ENCODE data around the gene IPO8.

Gene IPO8

DNA sequence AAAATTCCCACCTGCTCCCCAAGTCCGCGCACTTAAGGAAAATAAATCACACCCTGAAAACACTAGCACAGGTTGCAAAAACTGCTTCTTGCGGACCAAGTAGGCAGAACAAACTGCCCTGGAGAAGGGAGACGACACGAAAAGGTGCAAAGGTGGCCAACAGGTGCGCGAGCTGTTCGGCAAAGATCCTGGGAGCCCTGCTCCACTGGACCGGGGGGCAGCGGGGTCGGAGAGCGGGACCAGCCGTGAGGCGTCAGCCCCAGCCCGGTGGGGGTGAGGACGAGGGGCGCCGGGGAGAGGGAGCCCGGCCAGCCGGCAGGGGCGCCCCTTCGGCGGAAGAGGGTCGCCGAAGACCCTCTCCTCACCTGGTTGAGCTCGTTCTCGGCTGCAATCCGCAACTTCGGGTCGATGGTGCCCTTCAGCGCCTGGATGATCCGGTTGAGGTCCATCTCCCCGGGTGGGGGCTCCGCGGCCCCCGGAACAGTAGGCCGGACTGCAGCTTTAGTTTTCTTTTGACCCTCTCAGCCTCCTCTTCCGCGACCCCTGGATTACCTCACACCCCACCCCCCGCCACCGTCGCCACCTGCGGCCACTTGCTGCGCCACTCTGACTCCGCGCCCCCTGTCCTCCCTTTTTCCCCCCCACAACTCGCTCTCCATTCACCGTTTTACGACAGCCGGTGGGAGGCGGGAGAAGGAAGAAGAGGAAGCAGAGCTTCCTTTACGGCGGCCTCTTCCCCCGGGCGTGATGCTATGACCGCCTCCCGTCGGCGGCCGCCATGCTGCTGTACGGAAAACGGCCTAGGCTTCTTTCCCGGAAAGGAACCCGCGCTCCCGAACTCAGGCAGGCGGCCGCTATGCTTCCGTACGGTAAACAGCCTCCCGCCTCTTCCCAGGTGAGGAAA, at the start of gene IPO8:
Gene IPO8, minus strand, starts transcription at position 671 of the 904 bp plus-strand sequence. Its CDS starts 222 bp downstream, at position 449.
- peak; percentile 73 for DNase-seq

DNA sequence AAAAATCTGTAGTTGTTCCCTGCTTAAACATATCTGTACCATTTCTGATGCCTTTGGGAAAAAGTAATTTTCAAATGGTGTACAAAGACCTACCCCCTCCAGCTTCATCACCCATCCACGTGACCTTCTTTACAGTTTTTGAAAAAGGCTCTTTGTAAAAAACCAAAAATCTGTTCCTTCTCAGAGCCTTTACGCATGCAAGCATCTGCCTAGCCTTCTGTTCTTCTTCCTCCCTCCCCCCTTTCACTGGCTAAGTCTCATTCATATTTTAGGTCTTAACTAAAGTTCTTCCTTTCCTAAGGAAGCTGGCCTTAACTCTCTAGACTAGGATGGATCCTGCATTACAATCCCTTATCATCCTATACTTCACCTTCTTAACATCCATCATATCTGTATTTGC, 48.7 kb upstream of the IPO8 start:
- DNase-seq, result no peak

DNA sequence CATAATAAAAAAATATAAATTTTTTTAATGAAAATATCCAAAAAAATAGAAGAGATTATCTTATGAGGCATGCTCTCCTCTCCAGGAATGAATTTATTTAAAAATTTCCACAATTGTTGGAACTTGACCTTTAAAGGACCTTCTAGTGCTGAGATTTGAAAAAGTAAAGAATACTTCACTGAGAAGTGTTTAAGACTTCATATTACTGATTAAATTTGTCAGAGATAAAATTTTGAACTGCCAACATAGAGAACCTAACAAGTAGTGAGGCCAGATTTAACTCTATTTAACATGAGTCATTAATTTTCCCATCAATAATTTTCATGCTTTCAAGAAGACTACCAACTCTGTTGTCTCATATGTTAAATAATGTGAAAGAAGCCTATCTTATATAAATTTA, 44.6 kb upstream of the IPO8 start:
- DNase-seq, result no peak

DNA sequence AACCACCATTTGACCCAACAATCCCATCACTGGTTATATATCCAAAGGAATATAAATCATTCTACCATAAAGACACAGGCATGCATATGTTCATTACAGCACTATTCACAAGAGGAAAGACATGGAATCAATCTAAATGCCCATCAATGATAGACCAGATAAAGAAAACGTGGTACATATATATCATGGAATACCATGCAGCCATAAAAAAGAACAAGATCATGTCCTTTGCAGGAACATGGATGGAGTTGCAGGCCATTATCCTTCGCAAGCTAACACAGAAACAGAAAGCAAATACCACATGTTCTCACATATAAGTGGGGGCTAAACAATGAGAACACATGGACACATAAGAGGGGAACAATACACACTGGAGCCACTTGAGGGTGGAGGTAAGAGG, 43.4 kb upstream of the IPO8 start:
- DNase-seq, result no peak

DNA sequence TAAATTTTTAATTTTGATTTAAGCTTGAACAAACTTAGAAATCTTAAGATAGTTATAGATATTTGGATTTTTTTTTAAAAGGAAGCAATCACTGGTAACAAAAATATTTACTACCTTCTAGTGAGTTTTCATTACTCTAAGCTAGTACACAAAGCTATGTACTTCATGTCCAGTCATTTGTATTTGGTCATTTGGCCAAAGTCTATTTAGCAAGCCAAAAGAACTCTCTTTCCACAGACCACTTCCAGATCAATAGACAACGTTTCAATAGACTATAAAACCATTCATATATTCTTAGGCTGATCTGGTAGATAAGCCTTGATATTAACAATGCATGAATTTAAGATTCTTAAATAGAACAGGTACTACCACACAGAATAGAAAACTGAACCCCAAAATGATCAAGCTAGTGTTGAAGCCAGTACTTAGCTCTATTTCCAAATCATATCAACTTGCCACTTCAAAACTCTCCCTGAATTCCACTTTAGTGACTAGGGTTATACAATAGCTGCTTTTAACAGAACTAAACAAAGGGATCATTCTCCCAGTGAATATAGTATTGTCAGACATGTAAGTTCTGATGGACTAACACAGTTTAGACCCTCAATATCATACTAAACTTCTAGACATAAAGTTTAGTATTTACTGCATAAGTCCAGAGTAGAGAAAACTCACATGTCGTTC, 37.4 kb upstream of the IPO8 start:
- no peak for DNase-seq

DNA sequence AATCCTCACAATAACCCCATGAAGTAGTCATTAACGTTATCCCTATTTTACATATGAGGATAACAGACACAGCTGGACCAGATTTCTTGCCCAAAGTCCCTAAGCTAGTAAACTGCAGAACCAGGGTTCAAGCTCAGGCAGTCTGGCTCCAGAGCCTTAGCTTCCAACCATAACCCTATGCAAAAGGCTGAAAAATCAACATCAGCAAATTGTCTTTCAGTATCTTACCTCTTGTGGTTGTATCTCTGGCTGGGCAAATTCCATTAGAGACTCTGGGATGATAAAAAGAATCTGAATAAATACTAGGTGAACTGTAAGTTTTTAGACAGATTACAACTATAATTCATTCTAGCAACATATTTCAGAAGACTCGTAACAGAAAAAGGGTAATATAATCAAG, 34.3 kb upstream of the IPO8 start:
- DNase-seq, result no peak

DNA sequence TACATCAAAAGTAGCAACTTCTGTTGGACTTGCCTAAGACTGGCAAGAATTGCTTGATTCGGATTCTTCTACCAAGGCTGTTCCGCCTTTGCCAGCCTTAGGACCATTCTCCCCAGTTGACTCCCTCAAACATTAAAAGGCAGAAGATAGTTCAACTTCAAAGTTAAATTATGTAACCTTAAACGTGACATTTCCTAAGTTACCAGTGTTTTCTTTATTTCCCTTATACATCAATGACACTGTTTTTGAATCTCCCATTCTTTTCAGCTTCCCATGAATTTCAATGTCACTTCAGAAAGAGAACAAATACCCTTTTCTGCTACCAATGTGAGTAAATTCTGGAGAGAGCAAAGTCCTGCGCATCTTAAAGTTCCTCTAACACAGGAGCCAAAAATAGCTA, 33.9 kb upstream of the IPO8 start:
- DNase-seq, result no peak

DNA sequence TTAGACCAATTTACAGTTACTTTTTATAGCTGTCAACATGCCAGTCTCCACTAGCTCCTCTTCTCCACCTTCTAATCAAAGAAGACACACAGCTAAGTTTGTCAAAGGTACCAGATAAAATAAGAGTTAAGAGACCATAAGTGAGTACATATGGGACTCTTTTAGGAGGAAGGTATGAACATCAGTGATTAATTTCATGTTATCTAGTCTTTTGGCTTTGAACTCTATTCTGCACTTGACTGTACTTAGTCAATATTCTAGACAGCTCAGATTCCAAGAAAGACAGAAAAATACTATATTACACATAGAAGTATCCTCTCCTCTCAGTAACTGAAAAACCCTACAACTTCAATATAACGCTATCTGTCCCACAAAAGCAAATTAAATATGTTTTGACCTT, 31.0 kb upstream of the IPO8 start:
- no peak for DNase-seq

DNA sequence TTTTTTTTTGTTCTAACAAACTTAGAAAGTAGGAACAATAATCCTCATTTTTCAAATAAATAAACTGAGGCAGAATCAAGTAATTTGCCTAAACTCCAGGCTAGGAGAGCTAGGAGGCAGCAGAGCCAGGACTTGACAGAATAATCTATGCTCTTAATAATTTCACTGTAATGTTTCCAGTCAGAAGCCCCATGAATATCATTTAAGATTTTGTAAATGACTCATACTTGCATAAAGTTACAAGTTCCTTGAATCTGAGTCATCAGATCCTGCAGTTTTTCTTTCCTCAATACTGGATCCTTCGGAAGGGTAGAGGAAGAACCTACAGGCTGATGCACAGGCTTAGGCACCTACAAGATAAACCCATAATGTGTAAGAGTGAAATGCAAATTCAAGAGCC, 30.1 kb upstream of the IPO8 start:
- no peak for DNase-seq

DNA sequence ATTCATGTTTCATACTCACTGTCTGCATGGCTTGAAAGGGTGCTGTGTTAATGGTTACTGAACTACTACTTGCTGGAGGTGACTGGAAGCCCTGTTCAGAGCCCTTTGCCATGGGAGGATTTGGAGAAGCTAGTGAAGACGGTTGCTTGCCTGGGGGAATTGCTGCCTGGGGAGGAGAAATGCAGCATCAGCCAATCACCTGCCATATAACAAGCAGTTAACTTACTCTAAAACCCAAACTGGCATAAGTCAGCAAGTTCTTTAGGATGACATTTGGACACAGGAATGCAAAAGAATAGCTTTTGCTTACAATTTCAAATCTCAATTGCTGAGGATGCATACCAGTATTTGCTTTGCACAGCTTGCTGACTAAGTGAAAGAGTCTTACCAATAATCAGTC, 23.4 kb upstream of the IPO8 start:
- no peak for DNase-seq

DNA sequence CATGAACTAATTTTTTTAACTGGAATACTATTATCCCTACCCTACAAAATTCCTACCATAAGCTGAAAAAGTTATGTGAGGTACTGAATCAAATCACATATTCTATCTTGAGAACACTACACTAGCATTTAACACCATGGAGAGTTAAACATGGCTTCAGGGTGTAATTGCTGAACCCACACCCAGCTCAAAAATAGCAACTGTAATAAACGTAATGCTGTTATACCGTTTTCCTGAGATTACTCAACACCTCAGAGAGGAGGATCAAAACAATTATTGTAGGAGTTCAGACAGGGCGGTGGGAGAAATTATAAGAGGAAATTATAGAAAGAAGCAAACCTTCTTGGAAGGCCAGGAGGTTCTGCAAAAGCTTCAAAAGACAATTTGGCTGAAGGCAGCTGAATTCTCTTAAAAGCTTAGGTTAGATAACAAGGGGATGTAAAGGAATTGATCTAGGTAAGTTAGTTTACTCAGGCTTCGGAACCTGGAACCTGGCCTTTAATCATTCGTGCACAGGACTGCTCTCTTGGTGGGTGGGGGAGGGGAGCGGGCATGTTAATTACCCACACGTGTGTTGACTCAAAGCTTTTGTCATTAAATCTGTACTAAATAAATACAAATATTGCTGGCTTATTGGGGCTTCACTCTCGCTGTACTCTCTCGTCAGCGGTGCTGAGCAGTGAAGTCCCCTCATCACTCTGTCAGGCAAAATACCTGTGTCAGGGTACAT, 12.1 kb upstream of the IPO8 start:
- DNase-seq, result no peak

DNA sequence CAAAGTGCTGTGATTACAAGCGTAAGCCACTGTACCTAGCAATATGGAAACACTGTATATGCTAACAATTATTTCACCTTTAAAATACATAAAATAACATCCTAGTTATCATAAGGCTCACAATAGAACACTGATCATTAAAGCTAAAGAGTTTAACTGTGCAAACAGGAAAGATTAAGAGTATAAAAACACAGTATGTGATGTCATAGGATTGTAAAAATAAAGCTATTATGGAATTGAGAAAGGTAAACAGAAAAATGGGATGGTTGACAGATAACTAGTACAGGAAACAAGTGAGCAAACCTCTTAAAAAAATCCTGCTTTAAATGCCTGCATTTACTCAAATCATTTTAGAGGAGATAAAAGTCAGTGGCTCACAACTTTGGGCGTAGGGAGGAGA, 10.8 kb upstream of the IPO8 start:
- DNase-seq, result no peak

DNA sequence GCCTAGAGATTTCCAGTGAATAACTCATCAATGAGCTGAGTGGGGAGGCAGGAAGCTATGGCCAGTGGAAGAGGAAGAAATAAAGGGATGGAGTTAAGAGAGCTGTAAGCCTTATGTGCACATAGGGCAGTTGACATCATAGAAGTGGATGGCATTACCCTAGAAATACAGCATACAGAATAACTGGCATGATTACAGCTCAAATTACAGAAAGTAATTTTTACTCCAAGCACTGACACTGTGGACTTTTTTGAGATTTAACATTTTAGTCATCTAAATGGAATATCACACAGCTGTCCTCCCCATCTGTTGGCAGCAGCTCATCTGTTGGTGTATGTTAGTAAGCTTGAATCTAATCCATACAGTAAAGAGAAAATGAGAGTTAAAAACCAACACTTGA, 5.4 kb upstream of the IPO8 start:
- no peak for DNase-seq

DNA sequence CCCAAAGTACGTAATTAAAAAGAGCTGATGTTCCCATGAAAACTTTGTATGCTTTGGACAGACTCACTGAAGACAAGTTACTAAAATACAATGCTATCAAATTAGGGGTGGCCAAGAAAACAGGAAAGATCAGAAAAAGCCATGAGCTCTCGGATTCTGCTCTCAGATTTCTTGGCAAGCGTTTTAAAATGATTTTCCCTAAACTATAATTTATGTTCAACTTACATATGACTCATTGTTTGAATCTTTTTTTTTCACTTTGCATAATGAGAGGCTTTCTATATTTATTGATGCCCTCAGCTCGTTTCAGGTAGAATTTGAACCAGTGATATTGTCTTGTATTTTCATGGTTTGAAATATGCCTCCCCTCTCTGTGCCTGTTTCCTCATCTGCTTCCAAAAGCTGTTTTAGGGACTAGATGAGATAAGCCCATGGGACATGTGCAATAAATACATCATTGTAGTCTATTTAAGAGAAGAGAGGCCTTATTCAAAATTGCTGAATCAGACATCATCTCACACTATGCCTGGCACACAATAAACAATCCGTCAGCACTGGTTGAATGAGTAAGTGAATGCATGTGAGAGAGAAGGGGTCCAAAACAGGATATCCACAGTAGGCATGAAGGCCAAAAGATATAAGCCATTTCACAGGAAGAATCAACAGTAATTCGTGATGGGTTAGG, 4.7 kb upstream of the IPO8 start:
- no peak for DNase-seq

DNA sequence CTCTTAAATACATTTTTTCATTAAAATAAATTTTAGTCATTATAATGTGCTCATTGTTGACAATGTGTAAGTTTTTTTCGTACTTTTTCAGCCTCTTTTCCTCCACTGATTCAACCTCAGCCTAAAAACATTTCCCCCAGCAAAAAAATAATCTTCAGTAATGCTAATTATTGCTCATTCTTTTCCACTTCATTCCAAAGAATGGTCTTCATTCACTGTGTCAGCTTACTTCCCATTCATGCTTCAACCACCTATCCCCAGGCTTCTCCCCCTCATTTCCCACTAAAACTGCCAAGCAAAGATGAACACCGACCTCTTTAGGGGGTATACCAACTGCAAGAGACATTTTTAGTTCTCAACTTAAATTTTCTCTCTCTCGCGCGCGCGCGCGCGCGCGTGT, 2.7 kb upstream of the IPO8 start:
- no peak for DNase-seq

DNA sequence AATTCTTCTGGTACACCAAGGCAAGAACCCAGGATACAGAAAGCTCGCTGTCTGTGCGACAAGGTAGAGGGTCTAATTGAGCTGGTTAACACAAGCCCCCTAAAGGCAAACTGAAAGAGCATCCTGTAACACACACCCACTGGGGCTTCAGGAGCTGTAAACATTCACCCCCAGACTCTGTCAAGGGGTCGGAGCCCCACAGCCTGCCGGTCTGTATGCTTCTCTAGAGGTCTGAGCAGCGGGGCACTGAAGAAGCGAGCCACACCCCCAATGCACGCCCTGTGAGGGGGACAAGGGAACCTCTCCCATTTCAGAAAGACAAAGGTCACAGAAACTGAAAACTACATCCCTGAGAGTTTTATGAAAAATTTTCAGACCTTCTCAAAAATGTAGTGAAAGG, 1.3 kb upstream of the IPO8 start:
- no peak for DNase-seq

DNA sequence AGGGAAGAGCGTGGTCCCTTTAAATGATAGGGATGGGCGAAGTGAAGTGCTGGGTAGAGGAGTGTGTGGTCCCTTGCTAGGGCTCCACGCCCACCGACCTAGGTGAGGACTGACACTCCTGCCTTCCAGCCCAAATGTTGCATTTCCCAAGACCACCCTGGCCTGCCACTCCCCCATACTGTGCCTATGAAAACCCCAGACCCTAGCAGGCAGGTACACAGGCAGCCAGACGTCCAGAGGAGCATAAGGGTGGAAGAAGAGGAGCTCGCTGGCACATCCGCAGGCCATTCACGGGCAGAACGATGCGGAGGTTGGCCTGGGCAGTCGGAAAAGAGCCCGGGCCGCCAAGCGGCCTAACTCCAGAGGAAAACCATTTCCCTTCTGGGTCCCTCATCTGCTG, 817 bp upstream of the IPO8 start:
- no peak for DNase-seq

DNA sequence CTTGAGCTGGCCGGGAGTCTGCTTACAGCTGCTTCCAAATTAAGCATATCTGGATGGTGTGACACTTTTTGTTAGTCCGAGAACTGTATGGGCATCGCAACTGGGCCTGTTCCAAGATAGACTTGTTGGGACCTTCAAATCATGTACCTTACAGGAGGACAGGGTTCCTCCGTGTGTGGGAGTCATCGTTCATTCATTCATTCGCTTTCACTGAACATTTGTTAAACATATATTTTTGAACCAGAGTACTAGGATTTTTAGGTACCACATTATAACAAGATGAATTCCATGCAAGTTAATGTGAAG, 387 bp upstream of the IPO8 start:
- DNase-seq, result no peak

DNA sequence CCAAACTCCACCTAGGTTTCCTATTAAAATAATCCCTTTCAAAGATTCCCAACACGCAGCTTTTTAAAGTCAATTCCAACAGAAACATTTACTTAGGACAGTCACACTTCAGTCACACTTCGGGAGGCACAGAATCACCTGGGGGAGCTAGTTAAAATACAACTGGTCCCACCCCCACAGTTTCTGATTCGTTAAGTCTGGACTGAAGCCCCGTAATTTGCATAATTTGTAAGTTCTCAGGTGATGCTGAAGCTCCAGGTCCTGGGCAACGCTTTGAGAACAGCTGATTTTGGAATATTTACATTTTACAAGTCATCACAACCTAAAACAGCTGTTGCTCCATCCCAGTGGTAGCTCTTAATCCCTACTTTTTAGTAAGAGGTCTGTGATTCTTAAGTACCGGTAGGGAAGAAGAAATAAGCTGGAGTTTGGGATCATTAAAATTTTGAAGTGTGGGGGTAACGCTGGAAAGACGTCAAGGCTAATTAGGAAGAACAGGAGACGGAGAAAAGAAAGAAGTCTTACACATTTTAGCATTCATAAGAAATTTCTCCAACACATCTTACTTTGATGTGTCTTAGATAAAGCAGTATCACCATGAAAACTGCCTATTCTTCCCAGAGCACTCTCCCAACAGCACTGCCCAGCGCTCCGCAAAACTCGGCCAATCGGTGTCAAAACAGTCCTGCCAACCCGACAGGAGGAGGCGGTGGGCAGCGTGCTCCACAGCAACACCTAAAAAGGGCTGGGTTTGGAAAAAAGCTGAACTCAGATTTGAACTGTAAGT, 1.1 kb downstream of the IPO8 start:
- no peak for DNase-seq

DNA sequence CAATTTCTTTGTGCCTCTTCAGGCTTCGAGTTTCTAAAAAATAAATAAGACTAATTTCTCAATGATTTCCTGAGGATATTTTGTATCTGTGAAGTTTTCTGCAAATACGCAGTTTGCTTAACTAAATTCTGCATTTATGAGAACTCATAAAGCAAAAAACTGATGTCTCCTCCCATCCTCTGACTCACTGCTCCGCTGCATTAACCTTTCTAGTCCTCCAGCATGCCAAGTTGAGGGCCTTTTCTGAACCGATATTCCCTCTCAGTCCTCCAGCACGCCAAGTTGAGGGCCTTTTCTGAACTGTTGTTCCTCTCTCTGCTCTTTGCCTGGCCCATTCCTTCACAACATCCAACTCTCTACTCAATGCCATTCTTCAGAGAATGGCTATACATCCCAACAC, 3.2 kb downstream of the IPO8 start:
- DNase-seq, result no peak

DNA sequence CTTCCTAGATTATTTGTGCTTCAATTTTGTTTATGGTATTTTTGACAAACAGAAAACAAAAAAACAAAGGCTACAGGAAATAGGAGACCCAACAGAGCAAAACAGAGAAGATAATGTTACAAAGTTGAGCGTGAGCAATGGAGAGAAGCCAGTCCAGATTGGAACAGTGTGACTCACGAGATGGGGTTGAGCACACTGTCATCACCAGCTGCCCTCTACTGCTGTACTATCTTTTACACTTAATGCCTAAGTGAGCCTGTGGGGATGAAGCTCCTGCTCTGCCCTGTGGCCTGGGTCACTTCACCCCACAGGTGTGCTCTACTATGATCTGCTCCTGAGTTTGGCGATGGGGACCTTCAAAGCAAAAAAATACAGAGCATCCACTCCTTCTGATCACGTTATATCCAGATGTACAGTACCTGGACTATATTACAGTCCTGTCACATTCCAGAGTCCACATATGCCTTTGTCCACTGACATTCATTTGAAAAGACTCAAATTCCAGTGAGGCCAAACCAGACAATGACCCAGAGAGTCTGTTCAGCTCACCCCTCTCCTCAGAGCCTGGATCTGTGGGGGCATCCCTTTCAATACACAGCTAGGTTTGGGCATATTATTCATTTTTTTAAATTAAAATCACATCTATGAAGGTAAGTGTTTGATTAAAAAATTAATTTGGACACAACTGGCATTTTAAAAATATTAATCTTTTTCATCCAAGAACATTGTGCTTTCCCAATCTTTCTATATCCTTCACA, 4.4 kb downstream of the IPO8 start:
- DNase-seq, result no peak

Measured in activated effector memory CD4-positive, alpha-beta T cell treated with Interleukin-2 at 50 U/mL for 16 hours (primary cell).